ENCODE data around the gene TNFRSF25.
"Not testable (repeated sequence)": the region's sequence is repeated elsewhere in the genome, so short reads cannot be mapped to it uniquely, and the experiment has no call there.

The TNFRSF25 gene

DNA sequence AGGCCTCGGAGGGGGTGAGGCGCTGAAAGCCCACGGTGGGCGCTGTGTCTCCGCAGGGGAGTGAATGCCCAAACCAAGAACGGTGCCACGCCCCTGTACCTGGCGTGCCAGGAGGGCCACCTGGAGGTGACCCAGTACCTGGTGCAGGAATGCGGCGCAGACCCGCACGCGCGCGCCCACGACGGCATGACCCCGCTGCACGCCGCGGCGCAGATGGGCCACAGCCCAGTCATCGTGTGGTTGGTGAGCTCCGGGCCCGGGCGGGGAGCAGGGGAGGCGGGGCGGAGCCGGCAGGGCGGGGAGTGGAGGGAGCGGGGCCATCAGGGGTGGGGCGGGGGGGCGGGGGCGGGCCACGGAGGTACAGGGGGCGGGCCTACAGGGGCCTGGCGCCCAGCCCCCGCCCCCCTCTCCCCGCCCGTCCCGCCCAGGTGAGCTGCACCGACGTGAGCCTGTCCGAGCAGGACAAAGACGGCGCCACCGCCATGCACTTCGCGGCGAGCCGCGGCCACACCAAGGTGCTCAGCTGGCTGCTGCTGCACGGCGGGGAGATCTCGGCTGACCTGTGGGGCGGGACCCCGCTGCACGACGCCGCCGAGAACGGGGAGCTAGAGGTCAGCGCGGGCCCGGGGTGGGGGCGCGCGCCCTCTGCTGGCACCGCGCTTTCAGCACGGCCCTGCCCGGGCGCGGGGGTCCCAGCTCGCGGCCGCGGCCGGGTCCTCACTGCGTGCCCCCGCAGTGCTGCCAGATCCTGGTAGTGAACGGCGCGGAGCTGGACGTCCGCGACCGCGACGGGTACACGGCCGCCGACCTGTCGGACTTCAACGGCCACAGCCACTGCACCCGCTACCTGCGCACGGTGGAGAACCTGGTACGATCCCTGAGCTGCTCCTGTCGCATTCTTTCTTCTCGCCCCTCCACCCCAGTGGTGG lies 25.5 kb downstream of the TNFRSF25 start:
- peak; percentile 38 for DNase-seq (ENCODE audit: insufficient read length, low spot score)
- no peak for FAIRE-seq
- TF ChIP-seq, protein P1, sequence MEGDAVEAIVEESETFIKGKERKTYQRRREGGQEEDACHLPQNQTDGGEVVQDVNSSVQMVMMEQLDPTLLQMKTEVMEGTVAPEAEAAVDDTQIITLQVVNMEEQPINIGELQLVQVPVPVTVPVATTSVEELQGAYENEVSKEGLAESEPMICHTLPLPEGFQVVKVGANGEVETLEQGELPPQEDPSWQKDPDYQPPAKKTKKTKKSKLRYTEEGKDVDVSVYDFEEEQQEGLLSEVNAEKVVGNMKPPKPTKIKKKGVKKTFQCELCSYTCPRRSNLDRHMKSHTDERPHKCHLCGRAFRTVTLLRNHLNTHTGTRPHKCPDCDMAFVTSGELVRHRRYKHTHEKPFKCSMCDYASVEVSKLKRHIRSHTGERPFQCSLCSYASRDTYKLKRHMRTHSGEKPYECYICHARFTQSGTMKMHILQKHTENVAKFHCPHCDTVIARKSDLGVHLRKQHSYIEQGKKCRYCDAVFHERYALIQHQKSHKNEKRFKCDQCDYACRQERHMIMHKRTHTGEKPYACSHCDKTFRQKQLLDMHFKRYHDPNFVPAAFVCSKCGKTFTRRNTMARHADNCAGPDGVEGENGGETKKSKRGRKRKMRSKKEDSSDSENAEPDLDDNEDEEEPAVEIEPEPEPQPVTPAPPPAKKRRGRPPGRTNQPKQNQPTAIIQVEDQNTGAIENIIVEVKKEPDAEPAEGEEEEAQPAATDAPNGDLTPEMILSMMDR (IDR thresholded peaks at IDR 0.05; ENCODE audit: insufficient read depth, missing control alignments), result peak; percentile 7

DNA sequence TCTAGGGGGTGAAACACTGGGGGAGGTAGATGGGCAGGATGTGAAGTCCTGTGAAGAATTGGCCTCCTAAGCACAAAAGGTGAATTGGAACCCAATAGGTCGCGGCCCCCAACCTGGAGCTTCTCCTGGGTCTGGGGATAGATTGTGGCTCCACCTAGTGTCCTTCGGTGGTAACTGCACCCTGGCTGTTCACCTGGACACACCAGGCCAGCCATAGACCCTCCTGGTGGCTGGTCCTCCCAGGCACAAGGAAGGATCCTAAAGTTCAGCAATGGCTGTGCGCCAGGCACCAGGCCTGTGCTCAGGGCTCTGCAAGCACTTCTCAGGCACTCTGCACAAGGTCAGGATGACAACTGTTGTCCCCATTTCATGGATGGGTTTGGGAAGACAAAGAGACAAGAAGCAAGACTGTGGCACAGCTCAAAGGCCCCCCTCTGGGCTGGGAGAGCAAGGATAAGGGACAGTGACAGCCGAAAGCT lies 27.9 kb downstream of the TNFRSF25 start:
- FAIRE-seq (no peak), DNase-seq (ENCODE audit: insufficient read length, low spot score) (peak; percentile 62)
- TF ChIP-seq, protein P1 (IDR thresholded peaks at IDR 0.05; ENCODE audit: insufficient read depth, missing control alignments), result peak; percentile 72

DNA sequence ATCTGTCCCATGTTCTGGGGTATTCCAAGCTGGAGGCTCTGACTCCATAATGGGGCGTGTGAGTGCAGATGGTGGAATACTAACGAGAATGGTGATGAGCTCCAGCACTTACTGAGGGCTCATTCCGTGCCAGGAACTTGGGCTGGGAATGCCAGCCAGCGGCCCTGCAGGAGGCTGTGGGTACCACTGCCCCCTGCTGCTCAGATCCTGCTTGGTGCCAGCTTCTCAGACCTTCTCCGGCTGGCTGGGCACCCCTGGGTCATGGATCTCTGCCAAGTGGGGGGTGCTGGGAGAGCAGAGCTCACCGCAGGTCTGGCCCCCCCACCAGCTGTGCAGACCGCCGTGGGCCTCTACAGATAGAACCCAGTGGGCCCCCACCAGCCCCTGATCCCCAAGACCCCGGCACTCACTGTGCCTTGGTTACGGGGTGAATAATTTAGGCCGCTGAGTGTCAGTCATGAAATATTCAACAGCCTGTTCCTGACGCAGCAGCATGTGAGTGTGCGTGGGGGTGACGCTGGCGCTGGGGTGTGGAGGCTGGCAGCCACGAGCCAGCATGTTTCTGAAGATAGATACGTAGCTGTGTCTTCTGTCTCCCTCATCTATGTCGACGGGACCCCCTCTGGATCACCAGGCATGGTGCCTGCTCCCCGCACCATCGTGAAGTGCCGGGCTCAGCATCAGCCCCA lies 28.8 kb downstream of the TNFRSF25 start:
- DNase-seq (ENCODE audit: insufficient read length, low spot score); FAIRE-seq: not testable (repeated sequence)
- TF ChIP-seq, protein P1 (IDR thresholded peaks at IDR 0.05; ENCODE audit: insufficient read depth, missing control alignments), result peak; percentile 22

- not testable (repeated sequence) for FAIRE-seq
These were observed 29.7 kb downstream of the TNFRSF25 start for GRCh38 chr1:6436277-6436676.

DNA sequence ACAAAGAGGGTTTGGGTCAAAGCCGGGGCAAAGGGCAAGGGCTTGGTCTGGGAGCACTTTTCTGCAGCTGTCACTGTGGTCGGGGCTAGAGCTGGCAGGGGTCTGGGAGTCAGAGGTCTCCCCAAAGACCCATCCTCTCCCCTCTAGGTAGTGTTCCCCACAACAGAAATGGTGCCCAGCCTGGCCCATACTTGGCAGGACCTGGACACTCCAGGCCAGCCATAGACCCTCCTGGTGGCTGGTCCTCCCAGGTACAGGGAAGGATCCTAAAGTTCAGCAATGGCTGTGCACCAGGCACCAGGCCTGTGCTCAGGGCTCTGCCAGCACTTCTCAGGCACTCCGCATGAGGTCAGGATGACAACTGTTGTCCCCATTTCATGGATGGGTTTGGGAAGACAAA lies 30.4 kb downstream of the TNFRSF25 start:
- FAIRE-seq (no peak), DNase-seq (ENCODE audit: insufficient read length, low spot score) (no peak)
- TF ChIP-seq, protein P1 (IDR thresholded peaks at IDR 0.05; ENCODE audit: insufficient read depth, missing control alignments), result no peak

More at GRCh38 chr1:6436277-6436676, 29.7 kb downstream of the TNFRSF25 start:
- not testable (repeated sequence) for DNase-seq (ENCODE audit: insufficient read length, low spot score)

- TF ChIP-seq, protein P1 (IDR thresholded peaks at IDR 0.05; ENCODE audit: insufficient read depth, missing control alignments), result no peak
- DNase-seq (ENCODE audit: insufficient read length, low spot score) (no peak), FAIRE-seq (no peak)
These were observed 30.8 kb downstream of the TNFRSF25 start for GRCh38 chr1:6435129-6435528.

GRCh38 chr1:6434186-6434585 lies 31.8 kb downstream of the TNFRSF25 start:
- FAIRE-seq (no peak), DNase-seq (ENCODE audit: insufficient read length, low spot score) (no peak)
- TF ChIP-seq, protein P1 (IDR thresholded peaks at IDR 0.05; ENCODE audit: insufficient read depth, missing control alignments), result no peak

DNA sequence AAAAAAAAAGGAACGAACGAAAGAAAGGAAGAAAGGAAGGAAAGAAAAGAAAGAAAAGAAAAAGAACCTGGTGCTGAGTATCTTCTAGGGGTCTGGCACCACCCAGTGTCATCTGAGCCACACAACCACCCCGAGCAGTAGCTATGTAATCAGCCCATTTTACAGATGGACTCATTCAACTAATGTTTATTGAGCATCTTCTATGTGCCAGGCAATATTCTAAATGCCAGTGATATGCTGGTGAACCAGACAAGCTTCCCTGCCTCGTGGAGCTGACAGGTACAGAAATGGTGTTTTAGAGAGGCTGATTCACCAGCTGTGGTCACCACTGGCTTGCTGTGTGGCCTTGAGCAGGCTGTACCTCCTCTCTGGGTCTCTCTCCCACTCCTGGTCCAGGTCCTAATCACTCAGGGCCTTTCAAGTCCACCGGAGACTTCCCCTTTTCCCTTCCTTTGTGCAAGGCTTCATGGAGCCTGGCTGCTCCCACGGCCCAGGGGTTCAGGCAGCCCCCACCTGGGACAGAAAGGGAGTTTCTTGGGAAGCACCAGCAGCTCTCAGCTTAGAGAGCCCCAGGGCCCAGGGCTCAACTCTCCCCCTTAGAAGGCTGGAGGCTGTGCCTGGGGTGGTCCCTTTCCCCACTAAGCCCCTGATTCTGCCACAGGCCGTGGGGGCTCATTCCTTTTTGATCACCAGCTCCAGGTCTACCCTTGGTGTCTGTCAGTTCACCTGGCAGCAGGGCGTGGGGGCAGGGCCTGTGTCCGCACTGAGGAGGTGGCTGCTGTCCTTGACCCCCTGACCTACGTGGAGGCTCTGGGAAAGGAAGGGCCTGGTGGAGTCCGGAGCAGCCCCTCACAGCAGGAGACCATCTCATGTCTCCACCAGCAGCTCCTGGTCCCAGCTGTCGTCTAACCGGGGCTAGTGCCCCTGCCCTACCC lies 34.1 kb downstream of the TNFRSF25 start:
- FAIRE-seq; DNase-seq (ENCODE audit: insufficient read length, low spot score): not testable (repeated sequence)

DNA sequence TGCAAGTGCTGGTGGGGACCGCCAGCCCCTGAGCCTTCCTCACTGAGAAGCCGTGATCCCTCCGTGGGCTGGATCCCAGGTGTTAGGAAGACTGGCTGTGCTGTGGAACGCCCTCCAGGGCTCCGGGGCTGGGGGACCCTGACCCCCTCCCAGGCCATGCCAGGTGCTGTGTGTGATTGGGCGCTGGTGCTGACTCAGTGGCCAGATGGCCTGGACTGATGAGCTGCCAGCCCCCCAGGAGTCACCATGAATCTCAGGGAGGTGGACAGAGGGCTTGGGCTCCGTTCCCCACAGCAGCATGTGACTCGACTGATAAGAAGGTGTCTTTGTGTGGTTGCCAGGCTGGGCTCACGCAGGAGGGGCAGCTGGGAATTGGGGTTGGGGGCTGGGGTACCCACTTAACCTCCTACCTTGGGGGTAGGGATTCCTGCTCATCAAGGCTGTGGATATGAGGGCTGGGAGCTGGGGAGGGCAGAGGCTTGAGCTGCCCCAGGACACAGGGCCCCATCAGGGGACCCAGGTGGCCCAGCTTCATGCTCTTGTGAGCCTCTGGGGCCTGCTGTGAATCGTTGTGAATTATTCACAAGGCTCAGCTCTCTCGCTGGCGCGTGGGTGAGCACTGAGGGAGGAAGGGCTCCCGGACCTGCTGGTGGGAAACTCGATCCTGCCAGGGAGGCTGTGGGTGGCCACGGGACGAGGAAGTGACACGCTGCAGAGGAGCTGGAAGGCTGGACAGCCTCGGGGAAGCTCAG lies 36.1 kb downstream of the TNFRSF25 start:
- DNase-seq (ENCODE audit: insufficient read length, low spot score); FAIRE-seq: not testable (repeated sequence)

GRCh38 chr1:6428453-6428852 lies 37.5 kb downstream of the TNFRSF25 start:
- not testable (repeated sequence) for FAIRE-seq; DNase-seq (ENCODE audit: insufficient read length, low spot score)
